Fibroblast of peridontal ligament (primary cell): ENCODE measurements around the gene TMEM225B.
"Not testable (repeated sequence)": the region's sequence is repeated elsewhere in the genome, so short reads cannot be mapped to it uniquely, and the experiment has no call there.

Experiments
- DNase-seq: peaks from one replicate; pipeline ENCODE4 v3.0.0-alpha.2; 2010; ENCODE audit errors: extremely low read depth

The TMEM225B gene

DNA sequence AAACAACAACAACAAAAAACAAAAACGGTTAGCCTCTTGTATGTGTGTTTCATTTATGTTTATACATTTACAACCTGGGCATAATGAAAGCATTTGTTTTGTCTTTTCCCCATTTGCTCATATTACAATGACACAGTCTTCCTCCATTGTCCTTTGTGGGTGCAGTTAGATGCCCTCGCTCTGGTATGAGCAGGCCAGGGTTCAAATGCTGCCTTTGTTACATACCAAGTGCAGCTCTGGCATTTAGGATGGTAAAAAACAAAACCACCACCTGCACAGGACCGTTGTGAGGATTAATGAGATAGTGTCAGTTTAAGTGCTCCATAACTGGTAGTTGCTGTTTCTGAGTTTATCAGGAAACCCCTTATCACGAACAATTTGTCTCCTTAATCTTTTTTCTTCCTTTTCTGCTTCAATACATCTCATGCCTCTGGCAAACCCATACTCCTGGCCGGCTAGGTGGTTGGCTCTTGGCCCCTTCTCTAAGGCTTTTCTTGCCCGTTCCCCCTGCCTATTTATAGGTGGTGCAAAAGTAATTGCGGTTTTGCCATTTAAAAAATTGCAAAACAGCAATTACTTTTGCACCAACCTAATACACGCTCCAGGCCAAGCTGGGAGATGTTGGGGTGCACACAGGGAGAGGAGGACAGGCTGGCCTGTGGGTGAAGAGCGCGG lies 18.6 kb upstream of the TMEM225B start:
- DNase-seq = no peak

DNA sequence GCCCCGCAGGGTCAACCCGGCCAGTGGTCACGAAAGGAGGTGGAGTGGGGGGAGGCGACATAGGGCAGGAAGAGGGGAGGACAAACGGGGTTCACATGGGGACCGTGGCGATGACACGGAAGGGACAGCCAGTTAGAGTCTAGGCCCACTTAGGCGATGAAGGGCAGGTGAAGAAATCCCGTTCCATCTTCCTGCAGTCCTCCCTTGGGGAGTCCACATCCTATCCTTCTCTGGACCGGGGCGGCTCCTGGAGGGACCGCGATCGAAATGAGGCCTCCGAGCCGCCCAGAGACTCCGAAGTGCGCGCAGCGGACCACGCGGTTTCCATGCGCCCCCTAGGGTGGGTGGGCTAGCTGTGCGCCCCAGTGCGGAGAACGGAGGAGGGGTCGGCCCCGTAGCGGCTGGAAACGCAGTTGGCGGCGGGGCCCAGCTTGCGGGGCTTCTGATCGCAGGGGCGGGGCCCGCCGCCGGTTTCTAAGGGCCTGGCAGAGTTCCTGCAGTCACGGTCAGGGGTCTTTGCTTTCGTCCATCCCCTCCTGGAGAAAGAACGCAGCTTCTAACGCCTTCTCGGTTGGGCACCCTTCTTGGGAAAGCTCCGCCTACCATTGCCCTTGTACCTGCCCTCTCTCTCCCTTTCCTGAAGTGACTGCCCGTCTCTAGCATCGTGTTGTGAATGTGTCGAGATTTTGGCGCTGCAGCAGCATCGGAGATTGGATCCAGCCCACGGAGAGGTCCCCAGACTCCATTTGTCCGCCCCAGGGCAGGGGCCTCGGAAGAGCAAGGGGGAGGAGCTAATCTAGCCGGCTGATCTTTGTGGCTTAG lies 17.9 kb upstream of the TMEM225B start:
- DNase-seq = peak; percentile 30

DNA sequence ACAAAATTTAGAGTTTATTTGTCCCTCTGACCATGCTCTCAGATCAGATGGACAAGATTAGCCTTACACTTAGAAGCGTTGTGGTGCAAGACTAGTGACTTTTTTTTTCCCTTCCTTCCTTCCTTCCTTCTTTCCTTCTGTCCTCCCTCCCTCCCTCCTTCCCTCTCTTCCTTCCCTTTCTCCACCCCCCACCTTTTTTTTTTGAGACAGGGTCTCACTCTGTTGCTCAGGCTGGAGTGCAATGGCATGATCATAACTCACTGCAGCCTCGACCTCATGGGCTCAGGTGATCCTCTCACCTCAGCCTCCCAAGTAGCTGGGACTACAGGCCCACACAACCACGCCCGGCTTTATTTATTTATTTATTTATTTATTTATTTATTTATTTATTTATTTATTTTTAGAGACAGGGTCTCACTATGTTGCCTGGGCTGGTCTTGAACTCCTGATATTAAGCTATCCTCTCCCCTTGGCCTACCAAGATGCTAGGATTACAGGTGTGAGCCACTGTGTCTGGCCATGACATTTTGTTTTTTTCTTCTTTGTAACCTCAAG lies 17.2 kb upstream of the TMEM225B start:
- DNase-seq = not testable (repeated sequence)

DNA sequence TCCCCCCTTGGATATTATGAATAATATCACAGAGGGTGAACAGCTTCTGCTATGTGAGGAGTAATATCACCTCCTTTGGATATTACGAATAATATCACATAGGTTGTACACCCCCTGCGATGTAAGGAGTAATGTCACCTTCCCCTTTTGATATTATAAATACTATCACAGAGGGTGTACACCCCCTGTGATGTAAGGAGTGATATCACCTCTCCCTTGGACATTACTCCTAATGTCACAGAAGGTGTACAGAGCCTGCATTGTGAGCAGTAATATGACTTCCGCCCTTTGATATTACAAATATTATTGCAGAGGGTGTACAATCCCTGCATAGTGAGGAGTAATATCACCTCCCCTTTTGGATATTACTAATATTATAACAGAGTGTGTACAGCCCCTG lies 9.2 kb upstream of the TMEM225B start:
- DNase-seq = no peak

DNA sequence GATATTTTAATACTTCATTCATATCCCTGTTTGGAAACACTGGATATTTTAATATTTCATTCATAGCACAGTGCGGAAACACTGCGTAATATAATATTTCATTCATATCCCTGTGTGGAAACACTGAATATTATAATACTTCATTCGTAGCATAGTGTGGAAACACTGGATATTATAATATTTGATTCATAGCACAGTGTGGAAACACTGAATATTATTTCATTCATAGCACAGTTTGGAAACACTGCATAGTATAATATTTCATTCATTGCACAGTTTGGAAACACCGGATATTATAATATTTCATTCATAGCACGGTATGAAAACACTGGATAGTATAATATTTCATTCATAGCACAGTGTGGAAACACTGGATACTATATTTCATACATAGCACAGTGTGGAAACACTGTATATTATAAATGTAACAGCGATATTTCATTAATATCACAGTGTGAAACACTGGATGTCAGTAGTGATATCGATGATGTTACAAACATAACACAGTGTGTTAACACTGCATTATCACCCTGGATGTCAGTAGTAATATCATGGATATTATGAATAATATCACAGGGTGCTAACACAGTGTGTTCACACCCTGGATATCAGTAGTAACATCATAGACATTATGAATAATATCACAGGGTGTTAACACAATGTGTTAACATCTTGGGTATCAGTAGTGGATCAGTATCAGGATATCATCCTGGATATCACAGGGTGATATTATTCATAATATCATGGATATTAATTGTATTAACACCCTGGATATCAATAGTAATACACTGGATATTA lies 2.9 kb upstream of the TMEM225B start:
- no peak for DNase-seq

DNA sequence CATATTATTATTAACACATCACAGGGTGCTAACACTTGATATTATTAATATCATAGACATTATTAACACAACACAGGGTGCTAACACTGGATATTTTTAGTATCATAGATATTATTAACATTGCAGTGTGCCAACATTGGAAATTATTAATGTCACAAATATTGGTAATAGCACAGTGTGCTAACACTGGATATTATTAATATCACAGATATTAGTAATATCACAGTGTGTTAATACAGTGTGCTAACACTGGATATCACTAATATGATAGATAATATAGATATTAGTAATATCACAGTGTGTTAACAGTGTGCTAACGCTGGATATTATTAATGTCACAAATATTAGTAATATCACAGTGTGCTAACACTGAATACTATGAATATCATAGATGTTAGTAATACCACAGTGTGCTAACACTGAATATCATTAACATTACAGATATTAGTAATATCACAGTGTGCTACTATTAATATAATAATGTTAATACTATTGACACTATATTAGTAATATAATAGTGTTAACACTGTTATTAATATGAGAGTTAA lies 1.6 kb upstream of the TMEM225B start:
- DNase-seq = no peak

DNA sequence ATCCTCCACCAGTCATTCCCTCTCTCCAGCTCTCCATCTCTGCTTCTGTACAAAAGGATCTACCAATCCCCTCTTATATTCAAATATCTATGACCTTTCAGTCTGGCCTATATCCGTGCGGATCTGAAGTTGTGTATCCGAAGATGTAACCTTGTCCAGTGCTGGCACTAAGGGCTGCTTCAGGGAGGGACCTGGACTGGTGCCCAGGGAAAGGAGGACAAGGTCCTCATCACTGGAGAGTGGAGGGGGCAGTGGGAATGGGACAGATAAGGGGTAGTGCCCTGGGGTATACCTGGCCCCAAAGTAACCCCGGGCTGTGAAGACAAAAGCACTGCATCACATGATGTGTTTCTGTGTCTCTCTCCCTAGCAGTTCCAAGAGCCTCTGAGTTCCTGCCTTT lies 1.8 kb downstream of the TMEM225B start:
- no peak for DNase-seq

DNA sequence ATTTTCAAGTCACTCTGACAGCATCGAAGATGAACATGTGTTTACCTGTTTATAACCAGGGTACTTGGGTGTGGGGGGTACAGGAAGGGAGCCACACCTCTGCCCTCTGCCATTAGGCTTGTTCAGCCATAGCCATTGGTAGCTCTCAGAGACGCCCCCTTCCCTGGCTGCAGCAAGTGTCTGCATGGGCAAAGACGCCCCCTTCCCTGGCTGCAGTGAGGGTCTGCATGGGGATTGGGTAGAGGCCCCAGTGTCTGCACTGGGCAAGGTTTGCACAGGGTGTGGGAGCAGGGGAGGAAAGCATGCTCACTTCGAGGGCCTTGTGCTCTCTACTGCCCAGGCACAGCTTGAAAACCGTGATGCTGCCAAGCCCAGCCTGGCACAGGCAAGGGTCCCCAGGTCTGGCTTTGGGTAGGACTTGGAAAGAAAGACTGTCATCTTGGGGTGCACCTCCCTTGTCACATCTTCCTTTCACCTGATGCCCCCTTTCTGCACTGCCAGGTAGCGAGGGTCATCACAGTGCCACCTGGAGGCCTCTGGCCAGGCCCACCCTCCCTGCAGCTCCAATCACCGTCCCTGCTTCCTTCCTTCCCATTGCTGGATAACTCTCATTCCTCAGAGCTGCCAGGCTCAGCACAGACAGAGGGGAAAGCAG lies 3.7 kb downstream of the TMEM225B start:
- DNase-seq = no peak

DNA sequence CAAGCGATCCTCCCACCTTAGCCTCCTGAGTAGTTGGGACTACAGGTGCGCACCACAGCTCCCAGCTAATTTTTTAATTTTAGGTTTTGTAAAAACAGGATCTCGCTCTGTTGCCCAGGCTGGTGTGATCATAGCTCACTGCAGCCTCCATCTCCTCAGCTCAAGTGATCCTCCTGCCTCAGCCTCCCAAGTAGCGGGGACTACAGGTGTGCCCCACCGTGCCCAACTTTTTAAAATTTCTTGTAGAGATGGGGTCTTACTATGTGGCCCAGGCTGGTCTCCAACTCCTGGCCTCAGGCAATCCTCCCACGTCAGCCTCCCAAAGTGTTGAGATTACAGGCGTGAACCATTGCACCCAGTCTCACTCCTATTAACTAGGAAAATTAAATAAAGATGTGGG lies 7.5 kb downstream of the TMEM225B start:
- DNase-seq = no peak

DNA sequence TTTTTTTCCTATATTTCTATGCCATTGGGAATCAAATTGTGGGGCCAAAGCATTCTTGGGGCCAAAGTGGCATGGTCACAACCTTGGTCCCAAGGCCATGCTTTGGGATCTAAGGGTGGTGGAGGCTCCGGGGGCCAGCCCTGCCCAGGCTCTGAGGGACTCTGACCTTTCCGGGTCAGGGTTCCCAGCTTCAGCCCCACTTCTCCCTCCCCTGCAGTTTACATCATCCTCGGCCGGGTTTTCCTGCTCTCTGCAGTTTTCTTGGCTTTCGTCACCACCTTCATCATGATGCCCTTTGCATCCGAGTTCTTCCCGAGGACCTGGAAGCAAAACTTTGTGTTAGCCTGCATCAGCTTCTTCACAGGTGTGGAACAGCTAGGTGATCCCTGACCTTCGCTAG lies 8.5 kb downstream of the TMEM225B start:
- DNase-seq = no peak

DNA sequence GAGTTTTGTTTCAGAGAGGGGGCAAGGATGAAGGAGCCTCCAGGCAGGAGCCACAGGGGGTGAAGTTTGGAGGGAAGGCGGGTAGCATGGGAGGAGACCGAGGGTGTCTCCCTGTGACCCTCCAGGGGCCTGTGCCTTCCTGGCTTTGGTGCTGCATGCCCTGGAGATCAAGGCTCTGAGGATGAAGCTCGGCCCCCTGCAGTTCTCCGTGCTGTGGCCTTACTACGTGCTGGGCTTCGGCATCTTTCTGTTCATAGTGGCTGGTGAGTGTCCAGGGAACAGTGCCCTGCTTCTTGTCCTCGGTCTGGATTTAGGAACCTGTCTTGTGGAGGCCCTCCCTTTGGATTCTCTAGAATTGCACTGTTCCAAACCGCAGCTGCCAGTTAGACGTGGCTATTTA lies 9.5 kb downstream of the TMEM225B start:
- no peak for DNase-seq

DNA sequence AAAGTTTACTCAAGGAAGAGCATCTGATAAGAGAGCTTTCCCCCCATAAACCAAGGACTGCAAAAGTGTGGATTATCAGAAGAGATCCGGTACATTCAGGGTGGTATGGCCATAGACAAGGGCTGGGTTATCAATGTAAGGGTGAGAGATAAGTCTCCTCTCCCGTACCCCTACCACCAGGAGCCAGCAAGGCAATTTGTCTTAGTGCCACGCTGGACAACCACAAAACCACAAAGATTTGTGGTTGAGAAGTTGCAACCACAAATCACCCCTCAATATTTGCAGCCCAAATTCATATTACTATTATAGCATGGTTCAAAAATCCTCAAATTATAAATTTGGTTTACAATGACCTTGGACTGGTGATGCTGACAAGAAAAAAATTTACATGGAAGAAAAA lies 16.4 kb downstream of the TMEM225B start:
- DNase-seq = no peak

DNA sequence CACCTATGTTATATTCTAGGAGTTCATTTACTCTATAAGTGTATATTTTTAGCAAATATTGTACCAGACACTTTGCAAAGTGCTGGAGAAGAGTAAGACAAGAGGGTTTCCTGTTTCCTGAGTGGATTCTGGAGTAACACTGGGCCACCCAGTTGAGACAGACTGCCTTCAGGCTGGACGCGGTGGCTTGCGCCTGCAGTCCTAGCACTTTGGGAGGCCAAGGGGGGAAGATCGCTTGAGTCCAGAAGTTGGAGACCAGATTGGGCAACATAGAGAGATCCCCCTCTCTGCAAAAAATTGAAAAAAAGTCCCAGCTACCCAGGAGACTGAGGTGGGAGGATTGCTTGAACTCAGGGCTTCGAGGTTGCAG lies 17.9 kb downstream of the TMEM225B start:
- DNase-seq = no peak

DNA sequence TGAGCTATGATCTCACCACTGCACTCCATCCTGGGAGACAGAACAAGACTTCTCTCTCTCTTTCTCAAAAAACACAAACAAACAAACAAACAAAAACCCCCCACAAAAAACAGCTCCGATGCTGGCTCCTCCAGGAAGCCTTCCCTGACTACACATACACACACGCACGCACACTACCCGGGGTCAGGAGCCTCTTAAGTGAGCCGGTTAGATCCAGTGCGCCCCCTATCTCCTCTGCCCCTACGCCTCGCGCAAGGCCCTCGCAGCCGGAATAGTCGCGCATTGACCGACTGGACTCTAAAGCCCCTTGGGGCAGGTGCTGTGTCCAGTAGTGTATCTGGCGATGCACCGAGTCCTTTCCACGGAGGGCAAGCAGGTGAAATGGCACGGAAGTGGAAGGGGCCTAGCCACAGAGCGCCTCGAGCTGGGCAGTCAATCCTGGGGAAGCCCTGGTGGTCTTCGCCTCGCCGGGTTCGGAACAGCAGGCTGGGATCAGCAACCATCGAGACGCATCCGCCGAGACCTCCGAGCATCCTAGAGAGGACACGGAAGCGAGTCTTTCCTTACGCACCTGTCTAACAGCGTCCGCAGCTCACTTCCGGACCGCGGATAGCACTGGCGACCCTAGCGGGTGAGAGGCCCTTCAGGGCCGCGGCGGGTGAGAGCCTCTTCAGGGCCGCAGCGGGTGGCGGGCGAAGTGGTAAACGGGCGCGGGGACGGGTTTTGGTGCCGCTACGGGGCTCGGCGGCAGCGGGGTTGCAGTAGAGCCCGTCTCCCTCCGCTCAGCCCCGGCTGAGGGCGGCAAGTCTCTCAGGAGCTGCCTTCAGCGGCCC lies 18.5 kb downstream of the TMEM225B start, which contains the start of gene ZSCAN25:
ZSCAN25 (plus strand) TSS at position 588 of the 833 bp plus-strand sequence. CDS start 2,661 bp downstream, outside the sequence.
- DNase-seq = peak; percentile 92

DNA sequence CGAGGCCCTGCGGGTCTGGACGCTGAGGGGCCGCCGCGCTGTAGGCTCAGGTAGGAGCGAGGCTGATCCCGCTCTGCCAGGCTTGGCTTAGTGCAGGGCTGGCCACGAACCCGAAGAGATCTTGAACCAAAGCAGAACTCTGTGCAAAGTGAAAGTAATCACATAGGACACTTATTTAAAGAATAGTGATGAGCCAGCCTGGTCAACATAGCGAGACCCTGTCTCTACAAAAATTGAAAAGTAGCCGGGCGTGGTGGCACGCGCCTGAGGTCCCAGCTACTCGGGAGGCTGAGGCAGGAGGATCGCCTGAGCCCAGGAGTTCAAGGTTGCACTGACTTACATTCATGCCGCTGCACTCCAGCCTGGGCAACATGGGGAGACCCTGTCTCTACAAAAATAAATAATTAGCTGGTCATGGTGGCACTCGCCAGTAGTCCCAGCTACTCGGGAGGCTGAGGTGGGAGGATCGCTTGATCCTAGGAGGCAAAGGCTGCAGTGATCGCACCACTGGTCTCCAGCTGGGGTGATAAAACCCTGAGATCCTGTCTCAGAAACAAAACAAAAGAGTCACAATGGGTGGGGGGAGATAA lies 19.2 kb downstream of the TMEM225B start:
- DNase-seq = no peak

DNA sequence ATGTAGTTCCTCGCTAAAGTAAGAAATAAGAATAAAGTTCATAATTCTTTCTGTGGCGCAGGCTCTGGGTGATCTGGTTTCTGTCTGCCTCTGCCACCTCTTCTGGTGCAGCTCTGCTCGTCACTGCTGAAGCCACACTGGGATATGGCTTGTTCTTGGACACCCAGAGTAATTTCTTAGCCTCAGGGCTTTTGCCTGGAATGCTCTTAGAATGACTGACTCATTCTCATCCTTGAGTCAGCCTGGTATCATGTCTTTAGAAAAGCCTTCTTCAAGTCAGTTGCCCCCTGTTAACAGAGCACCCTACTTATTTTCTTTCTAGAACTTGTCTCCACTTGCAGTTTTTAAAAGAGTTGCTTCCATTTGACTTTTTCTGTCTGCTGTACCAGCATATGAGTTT lies 20.7 kb downstream of the TMEM225B start:
- peak; percentile 2 for DNase-seq

DNA sequence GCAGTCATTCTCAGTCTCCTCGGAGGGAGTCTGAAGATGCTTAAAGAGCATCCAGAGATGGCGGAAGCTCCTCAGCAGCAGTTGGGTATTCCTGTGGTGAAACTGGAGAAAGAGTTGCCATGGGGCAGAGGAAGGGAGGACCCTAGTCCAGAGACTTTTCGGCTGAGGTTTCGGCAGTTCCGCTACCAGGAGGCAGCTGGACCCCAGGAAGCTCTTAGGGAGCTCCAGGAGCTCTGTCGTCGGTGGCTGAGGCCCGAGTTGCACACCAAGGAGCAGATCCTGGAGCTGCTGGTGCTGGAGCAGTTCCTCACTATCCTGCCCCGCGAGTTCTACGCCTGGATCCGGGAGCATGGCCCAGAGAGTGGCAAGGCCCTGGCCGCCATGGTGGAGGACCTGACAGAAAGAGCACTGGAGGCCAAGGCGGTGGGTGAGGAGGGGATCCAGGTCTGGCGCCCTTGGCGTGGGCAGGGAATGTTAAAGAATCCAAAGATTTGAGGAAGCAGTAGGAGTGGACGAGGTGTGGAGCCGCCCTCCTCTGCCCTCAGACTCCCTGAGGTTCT lies 21.6 kb downstream of the TMEM225B start:
- no peak for DNase-seq

DNA sequence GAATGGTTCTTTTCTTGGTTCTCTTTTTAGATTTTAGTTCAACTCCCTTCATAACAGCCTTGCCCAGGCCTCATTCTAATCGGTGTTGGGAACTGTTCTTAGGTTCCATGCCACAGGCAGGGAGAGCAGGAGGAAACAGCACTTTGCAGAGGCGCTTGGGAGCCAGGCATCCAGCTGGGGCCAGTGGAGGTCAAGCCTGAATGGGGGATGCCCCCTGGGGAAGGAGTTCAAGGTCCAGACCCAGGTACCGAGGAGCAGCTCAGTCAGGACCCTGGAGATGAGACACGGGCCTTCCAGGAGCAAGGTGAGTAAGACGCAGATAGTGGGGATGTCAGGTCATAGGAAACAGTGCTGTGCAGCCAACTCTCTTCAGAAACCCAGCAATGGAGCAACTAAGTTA lies 23.2 kb downstream of the TMEM225B start:
- DNase-seq = no peak

DNA sequence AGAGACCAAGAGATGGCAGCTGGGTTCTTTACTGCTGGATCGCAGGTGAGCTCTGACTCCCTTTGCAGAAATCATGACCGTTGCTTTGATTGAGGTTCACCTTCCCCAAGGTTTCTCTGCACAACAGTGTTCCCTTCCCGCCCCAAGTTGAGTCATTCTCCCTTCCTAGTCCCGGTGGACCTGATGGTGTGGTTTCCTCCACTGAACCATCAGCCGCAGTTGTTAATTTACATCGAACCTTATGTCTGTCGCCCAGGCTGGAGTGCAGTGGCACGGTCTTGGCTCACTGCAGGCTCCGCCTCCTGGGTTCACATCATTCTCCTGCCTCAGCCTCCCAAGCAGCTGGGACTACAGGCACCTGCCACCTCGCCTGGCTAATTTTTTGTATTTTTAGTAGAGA lies 24.5 kb downstream of the TMEM225B start:
- DNase-seq = no peak
